ENCODE measurements around the gene ZFY. TPM values are rescaled to one million over a fixed set of nuclear protein-coding genes. Genes with fewer than 3 reads are reported as not detected.
"Not testable (repeated sequence)": the region's sequence is repeated elsewhere in the genome, so short reads cannot be mapped to it uniquely, and the experiment has no call there.

Gene ZFY
- polyA plus RNA-seq, 2 donors = 4.0 TPM; not detected in 1

GRCh38 chrY:2965629-2966028 lies 30.4 kb downstream of the ZFY start:
- H3K4me3 ChIP-seq (ENCODE audit: low read depth in 1 of 2, low read length in 2 of 2) = no peak overlapping the region
- no peaks in the 10 kb centered on the region for H3K27me3 ChIP-seq (ENCODE audit: control insufficient read depth in 1 of 2, insufficient read depth in 2 of 2, low read length in 2 of 2)
- H3K4me1 ChIP-seq (ENCODE audit: control insufficient read depth in 2 of 2, insufficient read depth in 2 of 2, low read length in 1 of 2) = no peaks in the 10 kb centered on the region
- no peaks in the 10 kb centered on the region for H3K36me3 ChIP-seq (ENCODE audit: control insufficient read depth in 2 of 2, insufficient read depth in 2 of 2, low read length in 1 of 2)
- H3K9me3 ChIP-seq (ENCODE audit: control insufficient read depth in 2 of 2, insufficient read depth in 1 of 2, low read depth in 1 of 2, low read length in 1 of 2) = no peaks in the 10 kb centered on the region
- no peak overlapping the region for H3K27ac ChIP-seq (ENCODE audit: low read depth in 2 of 2, low read length in 1 of 2)
- whole genome bisulfite sequencing, 2 donors = 14 to 30% methylated on average over 1 of the region's 1 CpG

GRCh38 chrY:2969561-2969960 lies 34.4 kb downstream of the ZFY start:
- Histone ChIP-seq H3K9me3 (ENCODE audit: control insufficient read depth in 2 of 2, insufficient read depth in 1 of 2, low read depth in 1 of 2, low read length in 1 of 2) (no peaks in the 10 kb centered on the region), H3K27ac (ENCODE audit: low read depth in 2 of 2, low read length in 1 of 2) (no peak overlapping the region), H3K36me3 (ENCODE audit: control insufficient read depth in 2 of 2, insufficient read depth in 2 of 2, low read length in 1 of 2) (no peaks in the 10 kb centered on the region), H3K4me1 (ENCODE audit: control insufficient read depth in 2 of 2, insufficient read depth in 2 of 2, low read length in 1 of 2) (no peaks in the 10 kb centered on the region), H3K27me3 (ENCODE audit: control insufficient read depth in 1 of 2, insufficient read depth in 2 of 2, low read length in 2 of 2) (no peaks in the 10 kb centered on the region), H3K4me3 (ENCODE audit: low read depth in 1 of 2, low read length in 2 of 2) (no peak overlapping the region)

- no peak overlapping the region for H3K27ac ChIP-seq (ENCODE audit: low read depth in 2 of 2, low read length in 1 of 2)
- no peaks in the 10 kb centered on the region for H3K9me3 ChIP-seq (ENCODE audit: control insufficient read depth in 2 of 2, insufficient read depth in 1 of 2, low read depth in 1 of 2, low read length in 1 of 2)
- no peaks in the 10 kb centered on the region for H3K4me1 ChIP-seq (ENCODE audit: control insufficient read depth in 2 of 2, insufficient read depth in 2 of 2, low read length in 1 of 2)
- no peaks in the 10 kb centered on the region for H3K27me3 ChIP-seq (ENCODE audit: control insufficient read depth in 1 of 2, insufficient read depth in 2 of 2, low read length in 2 of 2)
- no peaks in the 10 kb centered on the region for H3K36me3 ChIP-seq (ENCODE audit: control insufficient read depth in 2 of 2, insufficient read depth in 2 of 2, low read length in 1 of 2)
- WGBS, 2 donors = 44% methylated on average over 1 of the region's 1 CpG; no CpG with 5 or more reads in 1 of the 2 donors
- no peak overlapping the region for H3K4me3 ChIP-seq (ENCODE audit: low read depth in 1 of 2, low read length in 2 of 2)
These were observed 37.5 kb downstream of the ZFY start for GRCh38 chrY:2972708-2973107.

GRCh38 chrY:2973110-2973751 lies 38.0 kb downstream of the ZFY start:
- H3K4me3 ChIP-seq (ENCODE audit: low read depth in 1 of 2, low read length in 2 of 2) = no peak overlapping the region
- no peaks in the 10 kb centered on the region for H3K27me3 ChIP-seq (ENCODE audit: control insufficient read depth in 1 of 2, insufficient read depth in 2 of 2, low read length in 2 of 2)
- no peaks in the 10 kb centered on the region for H3K36me3 ChIP-seq (ENCODE audit: control insufficient read depth in 2 of 2, insufficient read depth in 2 of 2, low read length in 1 of 2)
- H3K4me1 ChIP-seq (ENCODE audit: control insufficient read depth in 2 of 2, insufficient read depth in 2 of 2, low read length in 1 of 2) = no peaks in the 10 kb centered on the region
- 52 to 100% methylated on average over 1 to 5 of the region's 5 CpGs for WGBS, 2 donors
- H3K27ac ChIP-seq (ENCODE audit: low read depth in 2 of 2, low read length in 1 of 2) = no peak overlapping the region
- H3K9me3 ChIP-seq (ENCODE audit: control insufficient read depth in 2 of 2, insufficient read depth in 1 of 2, low read depth in 1 of 2, low read length in 1 of 2) = no peaks in the 10 kb centered on the region

GRCh38 chrY:2979283-2979682 lies 44.1 kb downstream of the ZFY start:
- no peak overlapping the region for H3K27ac ChIP-seq (ENCODE audit: low read depth in 2 of 2, low read length in 1 of 2)
- no peaks in the 10 kb centered on the region for H3K36me3 ChIP-seq (ENCODE audit: control insufficient read depth in 2 of 2, insufficient read depth in 2 of 2, low read length in 1 of 2)
- H3K4me3 ChIP-seq (ENCODE audit: low read depth in 1 of 2, low read length in 2 of 2) = no peak overlapping the region
- no peaks in the 10 kb centered on the region for H3K4me1 ChIP-seq (ENCODE audit: control insufficient read depth in 2 of 2, insufficient read depth in 2 of 2, low read length in 1 of 2)
- 97 to 100% methylated on average over 2 to 6 of the region's 6 CpGs for WGBS, 2 donors
- H3K9me3 ChIP-seq (ENCODE audit: control insufficient read depth in 2 of 2, insufficient read depth in 1 of 2, low read depth in 1 of 2, low read length in 1 of 2) = no peaks in the 10 kb centered on the region
- no peaks in the 10 kb centered on the region for H3K27me3 ChIP-seq (ENCODE audit: control insufficient read depth in 1 of 2, insufficient read depth in 2 of 2, low read length in 2 of 2)

- H3K27me3 ChIP-seq (ENCODE audit: control insufficient read depth in 1 of 2, insufficient read depth in 2 of 2, low read length in 2 of 2) = no peaks in the 10 kb centered on the region
- H3K4me3 ChIP-seq (ENCODE audit: low read depth in 1 of 2, low read length in 2 of 2) = no peak overlapping the region
- no peak overlapping the region for H3K27ac ChIP-seq (ENCODE audit: low read depth in 2 of 2, low read length in 1 of 2)
- H3K9me3 ChIP-seq (ENCODE audit: control insufficient read depth in 2 of 2, insufficient read depth in 1 of 2, low read depth in 1 of 2, low read length in 1 of 2) = no peaks in the 10 kb centered on the region
- H3K36me3 ChIP-seq (ENCODE audit: control insufficient read depth in 2 of 2, insufficient read depth in 2 of 2, low read length in 1 of 2) = no peaks in the 10 kb centered on the region
- no peaks in the 10 kb centered on the region for H3K4me1 ChIP-seq (ENCODE audit: control insufficient read depth in 2 of 2, insufficient read depth in 2 of 2, low read length in 1 of 2)
- 58% methylated on average over 5 of the region's 5 CpGs; no CpG with 5 or more reads in 1 of the 2 donors for WGBS, 2 donors
These were observed 49.3 kb downstream of the ZFY start for GRCh38 chrY:2984491-2984890.

GRCh38 chrY:2987178-2987577 lies 52.0 kb downstream of the ZFY start:
- not testable (repeated sequence) for H3K27ac ChIP-seq (ENCODE audit: low read depth in 2 of 2, low read length in 1 of 2); H3K27me3 ChIP-seq (ENCODE audit: control insufficient read depth in 1 of 2, insufficient read depth in 2 of 2, low read length in 2 of 2); H3K4me1 ChIP-seq (ENCODE audit: control insufficient read depth in 2 of 2, insufficient read depth in 2 of 2, low read length in 1 of 2); H3K4me3 ChIP-seq (ENCODE audit: low read depth in 1 of 2, low read length in 2 of 2); H3K36me3 ChIP-seq (ENCODE audit: control insufficient read depth in 2 of 2, insufficient read depth in 2 of 2, low read length in 1 of 2); H3K9me3 ChIP-seq (ENCODE audit: control insufficient read depth in 2 of 2, insufficient read depth in 1 of 2, low read depth in 1 of 2, low read length in 1 of 2)
- 93 to 100% methylated on average over 2 to 8 of the region's 8 CpGs for WGBS, 2 donors

GRCh38 chrY:2997369-2997768 lies 62.2 kb downstream of the ZFY start:
- not testable (repeated sequence) for H3K27ac ChIP-seq (ENCODE audit: low read depth in 2 of 2, low read length in 1 of 2); H3K9me3 ChIP-seq (ENCODE audit: control insufficient read depth in 2 of 2, insufficient read depth in 1 of 2, low read depth in 1 of 2, low read length in 1 of 2); H3K4me1 ChIP-seq (ENCODE audit: control insufficient read depth in 2 of 2, insufficient read depth in 2 of 2, low read length in 1 of 2); H3K4me3 ChIP-seq (ENCODE audit: low read depth in 1 of 2, low read length in 2 of 2); H3K36me3 ChIP-seq (ENCODE audit: control insufficient read depth in 2 of 2, insufficient read depth in 2 of 2, low read length in 1 of 2); H3K27me3 ChIP-seq (ENCODE audit: control insufficient read depth in 1 of 2, insufficient read depth in 2 of 2, low read length in 2 of 2)
- WGBS, 2 donors = 91 to 96% methylated on average over 7 to 14 of the region's 14 CpGs

- no peaks in the 10 kb centered on the region for H3K9me3 ChIP-seq (ENCODE audit: control insufficient read depth in 2 of 2, insufficient read depth in 1 of 2, low read depth in 1 of 2, low read length in 1 of 2)
- no peaks in the 10 kb centered on the region for H3K27me3 ChIP-seq (ENCODE audit: control insufficient read depth in 1 of 2, insufficient read depth in 2 of 2, low read length in 2 of 2)
- no peaks in the 10 kb centered on the region for H3K36me3 ChIP-seq (ENCODE audit: control insufficient read depth in 2 of 2, insufficient read depth in 2 of 2, low read length in 1 of 2)
- H3K4me1 ChIP-seq (ENCODE audit: control insufficient read depth in 2 of 2, insufficient read depth in 2 of 2, low read length in 1 of 2) = peaks cover 0 to 3% of the 10 kb centered on the region in 2 donors
- no peak overlapping the region for H3K4me3 ChIP-seq (ENCODE audit: low read depth in 1 of 2, low read length in 2 of 2)
- peak overlapping the region in 1 of 2 donors; percentile 67 for H3K27ac ChIP-seq (ENCODE audit: low read depth in 2 of 2, low read length in 1 of 2)
These were observed 67.0 kb downstream of the ZFY start for GRCh38 chrY:3002190-3002589.

- Histone ChIP-seq H3K4me3 (ENCODE audit: low read depth in 1 of 2, low read length in 2 of 2) (peak overlapping the region in 1 of 2 donors; percentile 63), H3K27me3 (ENCODE audit: control insufficient read depth in 1 of 2, insufficient read depth in 2 of 2, low read length in 2 of 2) (no peaks in the 10 kb centered on the region), H3K27ac (ENCODE audit: low read depth in 2 of 2, low read length in 1 of 2) (peak overlapping the region in 1 of 2 donors; percentile 90), H3K36me3 (ENCODE audit: control insufficient read depth in 2 of 2, insufficient read depth in 2 of 2, low read length in 1 of 2) (no peaks in the 10 kb centered on the region), H3K9me3 (ENCODE audit: control insufficient read depth in 2 of 2, insufficient read depth in 1 of 2, low read depth in 1 of 2, low read length in 1 of 2) (no peaks in the 10 kb centered on the region), H3K4me1 (ENCODE audit: control insufficient read depth in 2 of 2, insufficient read depth in 2 of 2, low read length in 1 of 2) (peaks cover 0 to 3% of the 10 kb centered on the region in 2 donors)
- 0 to 11% methylated on average over 4 to 15 of the region's 15 CpGs for WGBS, 2 donors
These were observed 67.7 kb downstream of the ZFY start for GRCh38 chrY:3002680-3003515.

Data from esophagus (tissue), 2 donors.